DOHH2 (cell line): ENCODE measurements around the gene WWC1.

ENCODE experiments used
- H3F3A ChIP-seq: fragments of 200-600 bp; sonication (generic), shearing (Covaris generic); 2 replicates; pipeline ENCODE4 v1.6.0; 2016; ENCODE audit warnings: antibody characterized with exemption, mild to moderate bottlenecking; ENCODE audit not compliant: control insufficient read depth, insufficient read depth
- H3K27ac ChIP-seq: fragments of 200-600 bp; sonication (generic); 2 replicates; pipeline ENCODE4 v1.5.1; 2014; ENCODE audit warnings: low read depth, mild to moderate bottlenecking, low read length, moderate library complexity
- H3K27me3 ChIP-seq: fragments of 200-600 bp; sonication (generic); 2 replicates; pipeline ENCODE4 v1.6.1; 2014; ENCODE audit warnings: mild to moderate bottlenecking, low read length, mixed read lengths; ENCODE audit not compliant: control insufficient read depth
- H3K36me3 ChIP-seq: fragments of 200-600 bp; sonication (generic); 2 replicates; pipeline ENCODE4 v1.6.1; 2014; ENCODE audit warnings: mild to moderate bottlenecking, low read length, moderate library complexity, mixed read lengths; ENCODE audit not compliant: control insufficient read depth
- H3K4me1 ChIP-seq: fragments of 200-600 bp; sonication (generic); 2 replicates; pipeline ENCODE4 v1.6.1; 2014; ENCODE audit warnings: mild to moderate bottlenecking, low read length, mixed read lengths; ENCODE audit not compliant: control insufficient read depth
- H3K4me2 ChIP-seq: fragments of 200-600 bp; sonication (generic); 2 replicates; pipeline ENCODE4 v1.6.0; 2014; ENCODE audit warnings: mild to moderate bottlenecking, low read length, moderate library complexity
- H3K4me3 ChIP-seq: fragments of 200-600 bp; sonication (generic); 2 replicates; pipeline ENCODE4 v1.5.1; 2014; ENCODE audit warnings: mild to moderate bottlenecking, low read length, mixed read lengths
- H3K79me2 ChIP-seq: fragments of 200-600 bp; sonication (generic); 2 replicates; pipeline ENCODE4 v1.6.1; 2014; ENCODE audit warnings: mild to moderate bottlenecking, low read length, mixed read lengths; ENCODE audit not compliant: control insufficient read depth
- H3K9me2 ChIP-seq: fragments of 200-600 bp; sonication (generic); replicated peaks from 2 replicates; pipeline ENCODE4 v1.6.1; 2014; ENCODE audit warnings: mild to moderate bottlenecking, low read length, mixed read lengths; ENCODE audit not compliant: control insufficient read depth
- H3K9me3 ChIP-seq: fragments of 200-600 bp; sonication (generic); 2 replicates; pipeline ENCODE4 v1.6.1; 2014; ENCODE audit warnings: antibody characterized with exemption, low read length, mixed read lengths; ENCODE audit not compliant: control insufficient read depth, insufficient read depth
- H4K20me1 ChIP-seq: fragments of 200-600 bp; sonication (generic); 2 replicates; pipeline ENCODE4 v1.6.0; 2014; ENCODE audit warnings: low read depth, mild to moderate bottlenecking, antibody characterized with exemption, low read length, moderate library complexity; ENCODE audit not compliant: control insufficient read depth, insufficient read depth
- CTCF ChIP-seq: fragments of 200-600 bp; sonication (generic); IDR thresholded peaks from one replicate; pipeline ENCODE4 v1.5.1; 2014; ENCODE audit warnings: antibody characterized with exemption, mild to moderate bottlenecking, low read depth, low read length; ENCODE audit not compliant: poor library complexity, severe bottlenecking
- EZH2phosphoT487 ChIP-seq: fragments of 200-600 bp; sonication (generic); IDR thresholded peaks from 2 replicates; pipeline ENCODE4 v1.6.1; 2017; ENCODE audit warnings: borderline replicate concordance, mild to moderate bottlenecking, antibody characterized with exemption, low read length, moderate library complexity, mixed read lengths

The WWC1 gene

GRCh38 chr5:168332042-168332441 lies 40.6 kb downstream of the WWC1 start:
- Histone ChIP-seq H3K4me1 (no peaks in the 10 kb centered on the region), H3K27me3 (no peaks in the 10 kb centered on the region; the same call in 1 of the 2 replicates), H3K27ac (no peak overlapping the region), H3K79me2 (no peaks in the 10 kb centered on the region), H3K4me2 (no peak overlapping the region), H3K4me3 (no peak overlapping the region), H3K9me3 (no peaks in the 10 kb centered on the region), H3K9me2 (no peaks in the 10 kb centered on the region), H3K36me3 (no peaks in the 10 kb centered on the region), H3F3A (no peaks in the 10 kb centered on the region), H4K20me1 (no peaks in the 10 kb centered on the region)
- TF ChIP-seq EZH2phosphoT487 (no peak), CTCF (no peak)

GRCh38 chr5:168334280-168334679 lies 42.8 kb downstream of the WWC1 start:
- Histone ChIP-seq H3K79me2 (no peaks in the 10 kb centered on the region), H3F3A (no peaks in the 10 kb centered on the region), H3K4me1 (no peaks in the 10 kb centered on the region), H3K4me2 (no peak overlapping the region), H3K9me3 (no peaks in the 10 kb centered on the region), H3K4me3 (no peak overlapping the region), H3K27me3 (no peaks in the 10 kb centered on the region; the same call in 1 of the 2 replicates), H3K9me2 (no peaks in the 10 kb centered on the region), H3K27ac (no peak overlapping the region), H3K36me3 (no peaks in the 10 kb centered on the region), H4K20me1 (no peaks in the 10 kb centered on the region)
- TF ChIP-seq CTCF, result no peak
- no peak for TF ChIP-seq EZH2phosphoT487

- H3K9me3 ChIP-seq, result no peaks in the 10 kb centered on the region
- no peaks in the 10 kb centered on the region for H3K9me2 ChIP-seq
- no peak overlapping the region for H3K4me2 ChIP-seq
- H3K27me3 ChIP-seq, result no peaks in the 10 kb centered on the region; the same call in 1 of the 2 replicates
- H3K27ac ChIP-seq, result no peak overlapping the region
- no peaks in the 10 kb centered on the region for H3K79me2 ChIP-seq
- H3K4me3 ChIP-seq, result no peak overlapping the region
- no peaks in the 10 kb centered on the region for H3K4me1 ChIP-seq
- no peaks in the 10 kb centered on the region for H3F3A ChIP-seq
- no peaks in the 10 kb centered on the region for H3K36me3 ChIP-seq
- no peaks in the 10 kb centered on the region for H4K20me1 ChIP-seq
- TF ChIP-seq CTCF (no peak), EZH2phosphoT487 (no peak)
Measured at GRCh38 chr5:168334695-168335094, 43.2 kb downstream of the WWC1 start.
